ENCODE measurements around the gene GPHA2. TPM values are rescaled to one million over a fixed set of nuclear protein-coding genes. Genes with fewer than 3 reads are reported as not detected.

GPHA2 gene
- total and polyA plus RNA-seq, 2 of the 13 experiments (the other 11 are each of a cell fraction or from before 2014, with no cell fraction given), result 13.0 to 19.1 TPM

DNA sequence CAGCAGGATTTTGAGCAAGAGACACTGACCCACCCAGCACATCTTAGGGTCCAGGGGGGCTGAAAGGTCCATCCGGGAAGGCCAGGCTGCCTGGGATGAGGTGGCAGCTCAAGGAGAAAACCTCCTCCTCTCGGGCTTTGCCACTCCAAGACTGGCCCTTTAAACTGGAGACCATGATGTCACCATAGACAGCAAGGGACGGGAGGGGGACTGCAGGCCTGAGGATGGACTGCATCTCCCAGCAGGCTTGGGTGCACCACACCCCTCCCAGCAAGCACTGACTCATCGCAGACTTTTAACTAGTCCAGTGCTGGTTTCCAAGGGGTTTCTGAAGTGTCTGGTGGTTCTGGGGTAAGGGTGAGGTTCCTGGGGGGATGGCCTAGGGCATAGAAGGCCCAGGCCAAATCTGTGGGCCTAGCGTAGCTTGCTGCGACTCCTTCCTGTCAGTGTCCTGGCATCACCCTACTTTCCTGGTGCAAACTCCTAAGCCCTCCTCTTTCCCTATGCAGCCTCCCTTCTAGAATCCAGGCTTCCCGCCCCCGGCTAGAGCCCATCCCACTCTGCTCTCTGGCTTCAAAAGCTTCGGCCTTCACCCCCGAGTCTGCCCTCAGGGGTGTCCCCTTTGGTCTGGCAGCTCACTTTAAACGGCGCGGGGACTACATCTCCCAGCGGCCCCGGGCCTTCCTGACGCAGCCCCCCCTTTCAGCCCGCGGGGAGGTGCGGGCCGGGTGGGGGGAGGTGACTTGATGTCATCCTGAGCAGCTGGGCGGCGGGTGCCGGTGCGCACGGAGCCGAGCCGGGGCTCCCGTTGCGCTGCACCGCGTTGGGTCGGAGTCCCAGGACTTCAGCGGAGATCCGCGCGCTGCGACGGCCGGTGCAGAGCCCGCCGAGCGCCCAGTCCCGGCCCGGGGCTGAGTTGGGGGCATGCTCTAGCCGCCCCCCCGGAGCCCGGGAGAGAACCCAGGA lies 11.5 kb downstream of the GPHA2 start, which contains the start of gene PPP2R5B (continued):
- TF ChIP-seq, protein P1, sequence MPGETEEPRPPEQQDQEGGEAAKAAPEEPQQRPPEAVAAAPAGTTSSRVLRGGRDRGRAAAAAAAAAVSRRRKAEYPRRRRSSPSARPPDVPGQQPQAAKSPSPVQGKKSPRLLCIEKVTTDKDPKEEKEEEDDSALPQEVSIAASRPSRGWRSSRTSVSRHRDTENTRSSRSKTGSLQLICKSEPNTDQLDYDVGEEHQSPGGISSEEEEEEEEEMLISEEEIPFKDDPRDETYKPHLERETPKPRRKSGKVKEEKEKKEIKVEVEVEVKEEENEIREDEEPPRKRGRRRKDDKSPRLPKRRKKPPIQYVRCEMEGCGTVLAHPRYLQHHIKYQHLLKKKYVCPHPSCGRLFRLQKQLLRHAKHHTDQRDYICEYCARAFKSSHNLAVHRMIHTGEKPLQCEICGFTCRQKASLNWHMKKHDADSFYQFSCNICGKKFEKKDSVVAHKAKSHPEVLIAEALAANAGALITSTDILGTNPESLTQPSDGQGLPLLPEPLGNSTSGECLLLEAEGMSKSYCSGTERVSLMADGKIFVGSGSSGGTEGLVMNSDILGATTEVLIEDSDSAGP (CRISPR knock-in tag; IDR thresholded peaks at IDR 0.05; ENCODE audit: borderline replicate concordance), result peak; percentile 100
- TF ChIP-seq SIX1 (CRISPR knock-in tag; IDR thresholded peaks at IDR 0.05; ENCODE audit: borderline replicate concordance) (no peak), ZNF572 (CRISPR knock-in tag; IDR thresholded peaks at IDR 0.05) (no peak), EP300 (IDR thresholded peaks at IDR 0.05; ENCODE audit: low read depth in 2 of 2, low read length in 2 of 2) (no peak; a peak in 1 of 4 replicates), EP300 (CRISPR knock-in tag; IDR thresholded peaks at IDR 0.05; ENCODE audit: borderline replicate concordance) (no peak), POGZ (CRISPR knock-in tag; IDR thresholded peaks at IDR 0.05) (peak; percentile 33; the same call in 1 of the 2 replicates), ZFP1 (CRISPR knock-in tag; IDR thresholded peaks at IDR 0.05) (no peak), ZNF296 (CRISPR knock-in tag; conservative IDR thresholded peaks at IDR 0.05) (no peak), PLRG1 (conservative IDR thresholded peaks at IDR 0.05) (no peak), BRD4 (CRISPR knock-in tag; IDR thresholded peaks at IDR 0.05) (no peak), TAF15 (IDR thresholded peaks at IDR 0.05; ENCODE audit: low read depth, low read length, poor library complexity, severe bottlenecking) (peak; percentile 31), ZNF883 (CRISPR knock-in tag; IDR thresholded peaks at IDR 0.05; ENCODE audit: not compliant biosample characterization) (no peak), ZNF326 (CRISPR knock-in tag; IDR thresholded peaks at IDR 0.05; ENCODE audit: borderline replicate concordance) (no peak)
- TF ChIP-seq, protein P2, sequence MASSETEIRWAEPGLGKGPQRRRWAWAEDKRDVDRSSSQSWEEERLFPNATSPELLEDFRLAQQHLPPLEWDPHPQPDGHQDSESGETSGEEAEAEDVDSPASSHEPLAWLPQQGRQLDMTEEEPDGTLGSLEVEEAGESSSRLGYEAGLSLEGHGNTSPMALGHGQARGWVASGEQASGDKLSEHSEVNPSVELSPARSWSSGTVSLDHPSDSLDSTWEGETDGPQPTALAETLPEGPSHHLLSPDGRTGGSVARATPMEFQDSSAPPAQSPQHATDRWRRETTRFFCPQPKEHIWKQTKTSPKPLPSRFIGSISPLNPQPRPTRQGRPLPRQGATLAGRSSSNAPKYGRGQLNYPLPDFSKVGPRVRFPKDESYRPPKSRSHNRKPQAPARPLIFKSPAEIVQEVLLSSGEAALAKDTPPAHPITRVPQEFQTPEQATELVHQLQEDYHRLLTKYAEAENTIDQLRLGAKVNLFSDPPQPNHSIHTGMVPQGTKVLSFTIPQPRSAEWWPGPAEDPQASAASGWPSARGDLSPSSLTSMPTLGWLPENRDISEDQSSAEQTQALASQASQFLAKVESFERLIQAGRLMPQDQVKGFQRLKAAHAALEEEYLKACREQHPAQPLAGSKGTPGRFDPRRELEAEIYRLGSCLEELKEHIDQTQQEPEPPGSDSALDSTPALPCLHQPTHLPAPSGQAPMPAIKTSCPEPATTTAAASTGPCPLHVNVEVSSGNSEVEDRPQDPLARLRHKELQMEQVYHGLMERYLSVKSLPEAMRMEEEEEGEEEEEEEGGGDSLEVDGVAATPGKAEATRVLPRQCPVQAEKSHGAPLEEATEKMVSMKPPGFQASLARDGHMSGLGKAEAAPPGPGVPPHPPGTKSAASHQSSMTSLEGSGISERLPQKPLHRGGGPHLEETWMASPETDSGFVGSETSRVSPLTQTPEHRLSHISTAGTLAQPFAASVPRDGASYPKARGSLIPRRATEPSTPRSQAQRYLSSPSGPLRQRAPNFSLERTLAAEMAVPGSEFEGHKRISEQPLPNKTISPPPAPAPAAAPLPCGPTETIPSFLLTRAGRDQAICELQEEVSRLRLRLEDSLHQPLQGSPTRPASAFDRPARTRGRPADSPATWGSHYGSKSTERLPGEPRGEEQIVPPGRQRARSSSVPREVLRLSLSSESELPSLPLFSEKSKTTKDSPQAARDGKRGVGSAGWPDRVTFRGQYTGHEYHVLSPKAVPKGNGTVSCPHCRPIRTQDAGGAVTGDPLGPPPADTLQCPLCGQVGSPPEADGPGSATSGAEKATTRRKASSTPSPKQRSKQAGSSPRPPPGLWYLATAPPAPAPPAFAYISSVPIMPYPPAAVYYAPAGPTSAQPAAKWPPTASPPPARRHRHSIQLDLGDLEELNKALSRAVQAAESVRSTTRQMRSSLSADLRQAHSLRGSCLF (CRISPR knock-in tag; IDR thresholded peaks at IDR 0.05; ENCODE audit: borderline replicate concordance), result no peak
- TF ChIP-seq, protein P3, sequence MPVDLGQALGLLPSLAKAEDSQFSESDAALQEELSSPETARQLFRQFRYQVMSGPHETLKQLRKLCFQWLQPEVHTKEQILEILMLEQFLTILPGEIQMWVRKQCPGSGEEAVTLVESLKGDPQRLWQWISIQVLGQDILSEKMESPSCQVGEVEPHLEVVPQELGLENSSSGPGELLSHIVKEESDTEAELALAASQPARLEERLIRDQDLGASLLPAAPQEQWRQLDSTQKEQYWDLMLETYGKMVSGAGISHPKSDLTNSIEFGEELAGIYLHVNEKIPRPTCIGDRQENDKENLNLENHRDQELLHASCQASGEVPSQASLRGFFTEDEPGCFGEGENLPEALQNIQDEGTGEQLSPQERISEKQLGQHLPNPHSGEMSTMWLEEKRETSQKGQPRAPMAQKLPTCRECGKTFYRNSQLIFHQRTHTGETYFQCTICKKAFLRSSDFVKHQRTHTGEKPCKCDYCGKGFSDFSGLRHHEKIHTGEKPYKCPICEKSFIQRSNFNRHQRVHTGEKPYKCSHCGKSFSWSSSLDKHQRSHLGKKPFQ (CRISPR knock-in tag; IDR thresholded peaks at IDR 0.05; ENCODE audit: insufficient replicate concordance), result no peak
- TF ChIP-seq, protein P4, sequence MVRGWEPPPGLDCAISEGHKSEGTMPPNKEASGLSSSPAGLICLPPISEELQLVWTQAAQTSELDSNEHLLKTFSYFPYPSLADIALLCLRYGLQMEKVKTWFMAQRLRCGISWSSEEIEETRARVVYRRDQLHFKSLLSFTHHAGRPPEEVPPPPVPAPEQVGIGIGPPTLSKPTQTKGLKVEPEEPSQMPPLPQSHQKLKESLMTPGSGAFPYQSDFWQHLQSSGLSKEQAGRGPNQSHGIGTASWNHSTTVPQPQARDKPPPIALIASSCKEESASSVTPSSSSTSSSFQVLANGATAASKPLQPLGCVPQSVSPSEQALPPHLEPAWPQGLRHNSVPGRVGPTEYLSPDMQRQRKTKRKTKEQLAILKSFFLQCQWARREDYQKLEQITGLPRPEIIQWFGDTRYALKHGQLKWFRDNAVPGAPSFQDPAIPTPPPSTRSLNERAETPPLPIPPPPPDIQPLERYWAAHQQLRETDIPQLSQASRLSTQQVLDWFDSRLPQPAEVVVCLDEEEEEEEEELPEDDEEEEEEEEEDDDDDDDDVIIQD (CRISPR knock-in tag; IDR thresholded peaks at IDR 0.05; ENCODE audit: low read depth), result no peak

Measured in HepG2 (cell line).